LNCAP (cell line): ENCODE data around the gene RAMP1.

ENCODE experiments used
- TF ChIP-seq, protein P1 (sequence below): fragments of 450-650 bp; IDR thresholded peaks from 2 replicates; pipeline ENCODE4 v1.5.1; 2017; ENCODE audit warnings: mild to moderate bottlenecking

The RAMP1 gene

GRCh38 chr2:237895544-237896506 lies 36.4 kb downstream of the RAMP1 start:
- TF ChIP-seq, protein P1, sequence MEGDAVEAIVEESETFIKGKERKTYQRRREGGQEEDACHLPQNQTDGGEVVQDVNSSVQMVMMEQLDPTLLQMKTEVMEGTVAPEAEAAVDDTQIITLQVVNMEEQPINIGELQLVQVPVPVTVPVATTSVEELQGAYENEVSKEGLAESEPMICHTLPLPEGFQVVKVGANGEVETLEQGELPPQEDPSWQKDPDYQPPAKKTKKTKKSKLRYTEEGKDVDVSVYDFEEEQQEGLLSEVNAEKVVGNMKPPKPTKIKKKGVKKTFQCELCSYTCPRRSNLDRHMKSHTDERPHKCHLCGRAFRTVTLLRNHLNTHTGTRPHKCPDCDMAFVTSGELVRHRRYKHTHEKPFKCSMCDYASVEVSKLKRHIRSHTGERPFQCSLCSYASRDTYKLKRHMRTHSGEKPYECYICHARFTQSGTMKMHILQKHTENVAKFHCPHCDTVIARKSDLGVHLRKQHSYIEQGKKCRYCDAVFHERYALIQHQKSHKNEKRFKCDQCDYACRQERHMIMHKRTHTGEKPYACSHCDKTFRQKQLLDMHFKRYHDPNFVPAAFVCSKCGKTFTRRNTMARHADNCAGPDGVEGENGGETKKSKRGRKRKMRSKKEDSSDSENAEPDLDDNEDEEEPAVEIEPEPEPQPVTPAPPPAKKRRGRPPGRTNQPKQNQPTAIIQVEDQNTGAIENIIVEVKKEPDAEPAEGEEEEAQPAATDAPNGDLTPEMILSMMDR: no peak

DNA sequence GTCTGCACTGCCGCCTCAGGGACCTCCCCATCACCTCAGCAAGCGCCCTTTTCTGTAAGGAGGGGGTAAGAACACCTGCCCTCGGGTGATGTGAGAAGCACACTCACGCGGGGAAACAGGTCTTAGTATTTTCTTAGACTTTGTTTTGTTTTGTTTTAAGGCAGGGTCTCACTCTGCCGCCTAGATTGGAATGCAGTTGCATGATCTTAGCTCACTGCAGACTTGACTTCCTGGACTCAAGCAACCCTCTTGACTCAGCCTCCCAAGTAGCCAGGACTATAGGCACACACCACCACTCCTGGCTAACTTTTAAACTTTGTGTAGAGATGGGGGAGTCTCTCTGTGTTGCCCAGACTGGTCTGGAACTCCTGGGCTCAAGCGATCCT lies 37.1 kb downstream of the RAMP1 start:
- TF ChIP-seq, protein P1: no peak

DNA sequence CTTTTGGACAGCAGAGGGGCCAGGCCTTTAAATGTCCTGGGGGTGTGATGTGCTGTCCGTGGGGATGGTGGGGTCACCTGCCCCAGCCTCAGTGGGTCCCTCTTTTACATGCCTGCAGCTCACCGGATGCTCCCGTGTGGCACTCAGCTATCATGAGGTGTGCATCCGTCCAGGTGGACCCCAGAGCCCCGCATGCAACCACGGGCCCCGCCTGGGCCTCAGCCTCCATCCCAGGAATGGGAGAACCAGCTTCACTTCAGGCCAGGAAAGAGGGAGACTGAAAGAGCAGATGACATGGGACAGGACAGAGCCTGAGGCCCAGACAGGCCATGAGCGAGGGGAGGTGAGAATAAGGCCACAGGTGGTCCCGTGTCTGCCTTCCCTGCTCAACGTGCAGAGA lies 37.5 kb downstream of the RAMP1 start:
- TF ChIP-seq, protein P1: no peak

- TF ChIP-seq, protein P1: no peak
Observed at GRCh38 chr2:237898057-237898414, 38.6 kb downstream of the RAMP1 start.

DNA sequence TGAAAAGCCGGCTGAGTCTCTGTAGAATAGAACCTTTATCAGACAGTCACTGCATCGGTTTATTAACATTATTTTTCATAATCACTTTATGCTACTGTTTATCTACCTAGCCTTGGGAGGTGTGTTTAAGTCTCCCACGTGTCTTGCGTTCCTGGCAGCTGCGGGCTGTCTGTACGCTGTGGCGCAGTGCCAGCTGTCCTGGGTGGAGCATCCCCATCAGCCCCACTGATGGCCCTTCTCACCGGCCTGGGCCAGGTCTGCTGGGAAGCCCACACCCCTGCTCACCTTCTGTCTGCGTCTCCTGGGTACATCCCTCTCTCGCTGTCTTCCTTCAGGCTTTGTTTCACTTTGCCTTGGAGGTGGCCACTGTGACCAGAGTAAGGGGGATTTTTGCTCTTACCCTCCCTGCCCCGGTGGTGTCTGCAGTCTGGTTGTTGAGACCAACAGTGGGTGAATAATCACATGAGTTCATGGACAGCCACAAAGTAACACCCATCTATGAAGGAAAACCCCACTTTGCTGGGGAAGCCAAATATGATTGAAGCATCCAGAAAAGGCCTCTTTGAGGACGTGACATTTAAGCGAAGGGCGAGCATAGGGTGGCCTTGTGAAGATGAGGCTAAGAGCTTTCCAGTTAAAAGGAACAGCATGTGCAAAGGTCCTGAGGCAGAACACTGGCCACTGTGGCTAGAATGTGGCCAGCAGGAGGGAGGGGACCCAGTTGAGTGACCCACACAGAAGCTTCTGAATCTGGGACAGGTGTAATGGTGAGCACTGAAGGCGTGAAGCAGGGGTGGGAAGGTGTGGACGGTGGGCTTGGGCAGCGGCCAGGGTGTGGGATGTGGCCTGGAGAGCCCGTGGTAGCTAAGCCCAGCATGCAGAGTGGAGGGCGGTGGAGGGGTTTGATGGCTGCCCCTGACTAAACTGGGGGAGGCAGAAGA lies 41.7 kb downstream of the RAMP1 start:
- TF ChIP-seq, protein P1: no peak

- TF ChIP-seq, protein P1: no peak
Observed at GRCh38 chr2:237901932-237902850, 42.8 kb downstream of the RAMP1 start.
